MV-4-11 (cell line): ENCODE measurements around the gene PCDHGA5.
"Not testable (repeated sequence)": the region's sequence is repeated elsewhere in the genome, so short reads cannot be mapped to it uniquely, and the experiment has no call there.

Source experiments
- DNase-seq: peaks from one replicate; lab custom pipeline; 2025; lab: John Stamatoyannopoulos, UW

PCDHGA5 gene

DNA sequence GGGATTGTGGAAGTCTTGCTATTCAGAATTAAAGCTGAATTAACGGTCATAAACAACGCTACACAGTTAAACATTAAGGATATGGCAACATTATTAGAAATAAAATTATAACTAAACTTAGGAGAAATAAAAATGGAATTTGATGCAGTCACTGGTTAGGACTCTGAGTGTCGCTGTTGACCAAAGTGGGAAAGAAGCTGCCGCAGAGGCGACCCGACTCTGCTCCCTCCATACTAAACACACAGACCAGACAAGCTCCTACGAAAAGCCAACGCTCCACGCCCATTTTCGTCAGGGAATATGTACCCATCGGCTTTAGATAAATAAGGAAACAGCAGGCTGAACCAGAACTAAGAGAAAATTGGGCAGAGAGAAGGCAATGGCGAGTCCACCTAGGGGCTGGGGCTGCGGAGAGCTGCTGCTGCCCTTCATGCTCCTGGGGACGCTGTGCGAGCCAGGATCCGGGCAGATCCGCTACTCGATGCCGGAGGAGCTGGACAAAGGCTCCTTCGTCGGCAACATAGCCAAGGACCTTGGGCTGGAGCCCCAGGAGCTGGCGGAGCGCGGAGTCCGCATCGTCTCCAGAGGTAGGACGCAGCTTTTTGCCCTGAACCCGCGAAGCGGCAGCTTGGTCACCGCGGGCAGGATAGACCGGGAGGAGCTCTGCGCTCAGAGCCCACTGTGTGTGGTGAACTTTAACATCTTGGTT, at the start of gene PCDHGA5:
PCDHGA5 (plus strand) TSS at position 211 of the 709 bp plus-strand sequence; CDS start at position 380, 169 bp downstream.
- DNase-seq, result no peak

DNA sequence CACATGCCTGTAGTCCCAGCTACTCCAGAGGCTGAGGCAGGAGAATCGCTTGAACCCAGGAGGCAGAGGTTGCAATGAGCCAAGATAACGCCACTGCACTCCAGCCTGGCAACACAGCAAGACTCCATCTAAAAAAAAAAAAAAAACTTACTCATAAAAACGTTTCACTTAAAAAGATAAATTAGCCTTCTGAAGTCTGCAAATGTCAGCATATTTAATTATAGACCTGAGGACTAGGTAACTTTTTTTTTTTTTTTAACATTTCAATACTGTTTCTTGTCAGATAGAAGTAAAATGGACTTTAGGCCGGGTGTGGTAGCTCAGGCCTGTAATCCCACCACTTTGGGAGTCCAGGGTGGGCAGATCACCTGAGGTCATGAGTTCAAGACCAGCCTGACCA, 47.0 kb upstream of the PCDHGA5 start:
- not testable (repeated sequence) for DNase-seq

DNA sequence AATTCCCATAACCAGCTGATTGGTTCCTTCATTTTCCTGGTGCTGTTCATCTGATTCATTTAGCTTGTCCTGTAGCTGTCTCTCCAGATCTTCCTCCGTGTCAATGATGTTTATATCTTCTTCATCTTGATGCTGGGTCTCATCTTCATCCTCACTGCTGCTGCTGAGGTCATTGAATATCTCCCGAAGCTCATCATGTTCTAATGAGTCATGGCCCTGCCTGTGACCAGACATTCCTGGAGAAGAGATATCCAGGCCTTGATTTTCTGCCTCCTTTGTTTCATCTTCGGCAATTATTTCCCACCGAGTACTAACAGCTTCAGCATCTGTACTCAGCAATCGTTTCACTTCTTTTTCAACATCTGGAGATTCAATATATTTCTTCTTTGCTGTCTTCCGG, 44.8 kb upstream of the PCDHGA5 start:
- no peak for DNase-seq

DNA sequence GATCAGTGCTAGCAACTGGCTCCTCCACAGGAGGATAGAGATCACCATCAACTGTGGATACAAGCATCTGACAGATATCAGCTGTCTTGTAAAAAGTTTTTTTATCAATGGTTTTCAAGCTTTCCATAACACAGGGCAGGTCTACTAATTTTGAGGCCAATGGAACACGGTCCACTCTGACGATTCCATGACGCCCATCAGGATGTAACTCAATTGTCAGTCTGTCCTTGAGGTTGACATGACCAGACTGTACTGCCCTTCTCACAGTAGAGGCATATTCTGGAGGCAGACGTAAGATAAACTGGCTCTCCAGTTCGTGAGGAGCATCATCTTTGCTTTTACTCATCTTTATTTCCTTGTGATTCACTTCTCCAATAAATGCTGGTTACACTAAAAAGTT, 44.3 kb upstream of the PCDHGA5 start:
- DNase-seq, result no peak

DNA sequence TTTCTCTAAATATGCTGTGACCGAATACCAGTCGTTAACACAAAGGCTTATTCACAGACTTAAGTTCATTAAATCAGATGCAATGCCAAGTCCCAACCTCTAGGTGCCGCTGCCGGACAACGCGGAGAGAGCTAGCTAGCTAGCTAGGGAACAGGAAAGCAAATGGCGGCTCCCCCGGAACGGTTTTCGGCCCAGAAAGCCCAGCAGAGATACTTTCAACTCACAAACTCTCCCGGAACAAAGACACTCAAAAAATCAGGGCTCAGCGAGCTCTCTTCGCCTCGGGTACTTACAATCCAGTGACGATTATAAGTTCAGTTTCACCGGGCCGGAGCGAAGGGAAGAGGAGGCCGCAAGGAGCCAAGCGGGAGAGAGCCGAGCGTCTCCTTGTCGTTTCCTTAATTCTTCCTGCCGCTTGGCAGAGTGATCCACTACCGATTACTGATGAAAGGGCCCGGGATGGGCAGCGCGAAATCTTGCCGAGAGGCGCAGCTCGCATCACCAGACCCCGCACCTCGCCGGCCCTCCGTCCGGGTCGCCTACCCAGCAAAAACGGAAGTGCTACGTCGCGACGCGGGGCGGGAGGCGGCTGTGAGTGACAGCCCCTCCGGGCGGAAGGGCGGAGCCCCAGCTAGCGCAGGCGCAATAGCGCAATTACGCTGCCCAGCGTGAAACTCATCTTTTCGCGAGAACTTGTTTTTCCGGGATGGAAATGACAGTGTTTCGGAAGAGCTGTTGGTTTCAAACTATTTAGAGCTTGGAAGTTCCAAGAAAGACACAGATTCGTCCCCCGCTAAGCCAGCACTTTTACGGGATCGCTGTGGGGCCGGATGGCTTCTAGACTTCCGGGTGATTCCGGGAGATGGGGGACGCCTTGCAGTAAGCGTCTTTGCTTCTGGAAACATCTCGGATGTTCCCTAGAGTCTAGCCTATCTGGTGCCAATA, 43.5 kb upstream of the PCDHGA5 start, which contains the start of gene TAF7:
TAF7 (minus strand) TSS at position 560 of the 945 bp plus-strand sequence. CDS start 740 bp downstream, outside the sequence.
- DNase-seq, result peak; percentile 90

DNA sequence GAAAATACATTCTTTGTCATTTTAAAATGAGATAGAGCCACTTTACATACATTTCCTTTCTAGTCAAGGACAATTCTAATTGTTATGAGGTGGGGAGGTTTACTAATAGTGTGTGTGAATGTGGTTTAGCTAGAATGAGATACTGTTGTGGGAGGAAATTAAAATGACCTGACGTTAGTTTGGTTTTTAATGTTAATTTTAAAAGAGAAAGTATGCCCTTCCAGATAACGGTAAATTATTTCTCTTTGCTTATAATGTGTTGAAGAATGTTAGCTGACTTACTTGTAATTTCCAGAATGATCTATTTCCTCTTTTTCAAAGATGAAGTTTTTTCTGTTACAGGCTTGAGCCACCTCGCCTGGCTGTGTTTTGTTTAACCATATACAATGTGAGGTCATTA, 41.7 kb upstream of the PCDHGA5 start:
- DNase-seq, result peak; percentile 13

DNA sequence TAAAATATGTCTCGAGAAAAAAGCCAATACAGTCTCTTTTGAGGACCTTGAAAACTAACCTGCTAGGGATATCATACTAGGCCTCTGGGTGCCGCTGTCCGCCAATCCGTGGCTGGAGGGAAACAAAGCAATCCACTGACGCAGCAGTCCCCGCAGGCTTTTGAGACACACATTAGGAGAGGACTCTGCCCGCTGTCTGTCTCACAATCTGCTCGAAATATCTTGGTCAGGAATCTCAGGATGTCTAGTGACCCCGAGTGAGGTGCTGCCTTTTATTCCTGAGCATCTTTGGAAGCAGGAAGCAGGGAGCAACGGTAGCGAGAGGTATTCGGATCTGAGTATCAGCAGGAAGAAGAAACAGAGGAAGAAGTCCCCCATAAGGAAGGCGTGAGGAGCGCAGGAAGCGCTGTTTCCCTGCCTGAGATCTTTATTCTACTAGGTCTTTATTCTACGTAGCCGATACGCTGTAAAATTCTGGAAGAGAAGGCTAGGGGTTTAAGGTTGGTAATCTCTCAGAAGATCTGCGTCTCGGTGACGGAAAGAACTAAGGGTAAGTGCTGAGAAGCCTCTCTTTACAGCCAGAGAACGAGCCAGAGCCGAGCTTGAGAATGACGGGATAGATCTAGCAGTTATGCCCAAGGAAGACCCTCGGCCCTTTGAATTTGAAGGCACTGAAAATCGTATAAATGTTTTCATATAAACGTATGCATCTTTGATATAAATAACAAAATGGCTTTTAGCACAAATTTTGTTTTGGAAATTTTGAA, 37.7 kb upstream of the PCDHGA5 start:
- peak; percentile 52 for DNase-seq

DNA sequence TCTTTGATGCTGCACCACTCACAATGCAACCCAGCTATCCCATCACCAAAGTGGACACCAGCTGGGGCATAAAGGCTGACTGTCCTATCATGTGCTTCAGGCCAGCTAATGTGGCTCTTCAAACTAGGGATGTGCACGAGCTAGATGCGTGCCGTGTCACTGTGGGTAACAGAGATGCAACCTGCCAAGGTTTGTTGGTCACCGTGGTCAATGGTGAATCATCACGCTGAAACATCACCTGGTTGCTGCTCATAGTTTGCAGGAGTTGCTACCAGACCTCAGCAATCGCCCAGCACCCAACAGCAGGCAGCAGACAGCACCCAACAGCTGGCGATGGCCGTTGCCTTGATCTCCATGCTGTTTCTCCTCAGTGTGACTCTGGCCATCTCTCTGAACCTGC, 35.7 kb upstream of the PCDHGA5 start:
- no peak for DNase-seq

DNA sequence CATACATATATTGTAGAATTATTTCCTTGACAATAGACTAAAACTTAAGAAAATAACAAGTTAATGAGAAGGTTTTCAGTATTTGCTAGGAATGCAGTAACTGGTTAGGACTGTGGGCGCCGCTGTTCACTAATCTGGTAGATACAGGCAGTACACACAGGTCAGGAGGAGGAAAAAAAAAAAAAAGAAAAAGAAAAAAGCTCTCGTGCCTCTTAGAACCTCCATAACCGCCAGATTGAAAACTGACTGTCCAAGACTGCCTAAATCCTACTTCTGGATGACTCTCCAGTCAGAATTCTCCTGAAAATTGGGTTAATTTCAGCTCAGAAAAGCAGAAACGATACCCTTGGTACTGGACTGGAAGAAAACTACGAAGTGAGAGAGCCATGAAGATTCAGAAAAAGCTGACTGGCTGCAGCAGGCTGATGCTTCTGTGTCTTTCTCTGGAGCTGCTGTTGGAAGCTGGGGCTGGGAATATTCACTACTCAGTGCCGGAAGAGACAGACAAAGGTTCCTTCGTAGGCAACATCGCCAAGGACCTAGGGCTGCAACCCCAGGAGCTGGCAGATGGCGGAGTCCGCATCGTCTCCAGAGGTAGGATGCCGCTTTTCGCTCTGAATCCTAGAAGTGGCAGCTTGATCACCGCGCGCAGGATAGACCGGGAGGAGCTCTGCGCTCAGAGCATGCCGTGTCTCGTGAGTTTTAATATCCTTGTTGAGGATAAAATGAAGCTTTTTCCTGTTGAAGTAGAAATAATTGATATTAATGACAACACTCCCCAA, 33.5 kb upstream of the PCDHGA5 start, which contains the start of gene PCDHGA1:
PCDHGA1 (plus strand) TSS at position 216 of the 782 bp plus-strand sequence.
- no peak for DNase-seq

DNA sequence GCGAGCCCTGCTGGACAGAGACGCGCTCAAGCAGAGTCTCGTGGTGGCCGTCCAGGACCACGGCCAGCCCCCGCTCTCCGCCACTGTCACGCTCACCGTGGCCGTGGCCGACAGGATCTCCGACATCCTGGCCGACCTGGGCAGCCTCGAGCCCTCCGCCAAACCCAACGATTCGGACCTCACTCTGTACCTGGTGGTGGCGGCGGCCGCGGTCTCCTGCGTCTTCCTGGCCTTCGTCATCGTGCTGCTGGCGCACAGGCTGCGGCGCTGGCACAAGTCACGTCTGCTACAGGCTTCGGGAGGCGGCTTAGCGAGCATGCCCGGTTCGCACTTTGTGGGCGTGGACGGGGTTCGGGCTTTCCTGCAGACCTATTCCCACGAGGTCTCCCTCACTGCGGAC, 31.4 kb upstream of the PCDHGA5 start:
- DNase-seq, result not testable (repeated sequence)

DNA sequence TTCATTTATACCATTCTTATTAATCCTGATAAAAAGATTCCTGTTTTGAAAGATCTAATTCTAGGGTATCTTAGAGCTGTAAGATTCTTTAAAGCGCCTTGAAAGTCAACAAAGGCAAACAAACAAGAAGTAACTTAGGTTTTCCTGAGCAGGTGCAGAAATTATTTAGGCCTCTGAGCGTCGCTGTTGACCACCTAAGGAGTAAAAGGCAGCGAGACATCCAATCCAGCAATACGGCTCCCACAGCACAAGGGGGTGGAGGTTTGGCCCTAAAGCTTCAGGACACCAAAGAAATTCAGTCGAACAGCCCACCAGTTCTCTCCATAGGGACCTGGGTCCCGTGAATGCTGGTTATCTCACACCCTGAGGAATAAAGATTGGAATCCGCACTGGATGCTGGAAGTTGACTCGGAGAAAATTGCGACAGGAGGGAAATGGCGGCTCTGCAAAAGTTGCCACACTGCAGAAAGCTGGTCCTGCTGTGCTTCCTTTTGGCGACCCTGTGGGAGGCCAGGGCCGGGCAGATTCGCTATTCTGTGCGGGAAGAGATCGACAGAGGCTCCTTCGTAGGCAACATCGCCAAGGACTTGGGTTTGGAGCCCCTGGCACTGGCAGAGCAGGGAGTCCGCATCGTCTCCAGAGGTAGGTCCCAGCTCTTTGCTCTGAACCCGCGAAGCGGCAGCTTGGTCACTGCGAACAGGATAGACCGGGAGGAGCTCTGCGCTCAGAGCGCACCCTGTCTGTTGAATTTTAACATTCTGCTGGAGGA, 25.2 kb upstream of the PCDHGA5 start, which contains the start of gene PCDHGA2:
PCDHGA2 (plus strand) TSS at position 223 of the 769 bp plus-strand sequence.
- no peak for DNase-seq

DNA sequence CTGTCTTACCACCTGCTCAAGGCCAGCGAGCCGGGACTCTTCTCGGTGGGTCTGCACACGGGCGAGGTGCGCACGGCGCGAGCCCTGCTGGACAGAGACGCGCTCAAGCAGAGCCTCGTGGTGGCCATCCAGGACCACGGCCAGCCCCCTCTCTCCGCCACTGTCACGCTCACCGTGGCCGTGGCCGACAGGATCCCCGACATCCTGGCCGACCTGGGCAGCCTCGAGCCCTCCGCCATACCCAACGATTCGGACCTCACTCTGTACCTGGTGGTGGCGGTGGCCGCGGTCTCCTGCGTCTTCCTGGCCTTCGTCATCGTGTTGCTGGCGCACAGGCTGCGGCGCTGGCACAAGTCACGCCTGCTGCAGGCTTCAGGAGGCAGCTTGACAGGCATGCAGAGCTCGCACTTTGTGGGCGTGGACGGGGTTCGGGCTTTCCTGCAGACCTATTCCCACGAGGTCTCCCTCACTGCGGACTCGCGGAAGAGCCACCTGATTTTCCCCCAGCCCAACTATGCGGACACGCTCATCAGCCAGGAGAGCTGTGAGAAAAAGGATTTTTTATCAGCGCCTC, 23.1 kb upstream of the PCDHGA5 start:
- DNase-seq, result not testable (repeated sequence)

DNA sequence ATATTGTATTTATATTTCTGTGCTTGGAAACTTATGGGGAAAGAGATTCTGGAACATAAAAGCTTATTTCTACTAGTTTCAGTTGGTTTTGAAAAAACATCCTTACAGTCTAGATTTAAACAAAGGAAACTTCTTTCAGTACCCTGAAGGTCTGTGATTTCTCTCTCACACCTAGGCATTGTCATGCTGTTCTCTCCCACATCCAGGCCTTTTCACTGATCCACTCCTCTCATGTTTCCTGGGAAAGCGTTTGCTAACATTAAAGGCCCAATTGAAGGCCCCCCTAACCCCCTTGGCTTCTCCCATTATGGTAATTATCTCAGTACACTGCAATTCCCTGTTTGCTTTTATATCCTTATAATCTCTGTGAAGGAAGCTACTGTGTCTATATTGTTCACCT, 21.2 kb upstream of the PCDHGA5 start:
- DNase-seq, result no peak

DNA sequence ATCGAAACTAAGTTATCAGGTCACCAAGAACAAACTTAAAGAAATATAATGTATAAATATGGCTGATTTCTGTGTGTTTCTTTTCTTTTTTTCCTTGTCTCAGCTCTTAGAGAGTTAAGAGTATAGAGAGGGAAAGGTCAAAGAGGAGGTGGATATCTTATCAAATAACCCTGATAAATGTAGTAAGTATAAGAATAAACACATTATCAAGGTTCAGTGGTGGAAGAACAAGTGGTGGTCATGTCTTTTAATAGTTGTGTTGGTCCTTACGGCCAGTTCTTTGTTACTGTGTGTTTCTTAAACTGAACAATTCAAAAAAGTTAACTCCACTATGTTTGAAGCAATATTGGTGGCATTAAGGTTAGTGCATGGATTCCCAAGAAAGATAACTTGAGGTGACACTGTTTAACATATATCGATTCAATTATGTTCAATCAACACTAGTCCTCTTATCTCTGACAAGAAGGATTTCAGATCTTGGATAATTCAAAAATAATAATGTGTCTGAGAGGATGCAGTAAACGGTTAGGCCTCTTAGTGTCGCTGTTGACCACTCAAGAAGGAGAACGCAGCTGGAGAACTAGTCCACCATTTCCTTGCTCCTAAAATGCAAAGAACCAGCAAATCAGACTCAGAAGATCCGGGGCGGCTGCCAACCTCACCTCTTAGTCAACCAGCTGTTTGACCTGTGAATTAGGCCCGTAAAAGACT, 20.6 kb upstream of the PCDHGA5 start, which contains the start of gene PCDHGA3:
PCDHGA3 (plus strand) TSS at position 588 of the 711 bp plus-strand sequence. CDS start 205 bp downstream, outside the sequence.
- DNase-seq, result no peak

DNA sequence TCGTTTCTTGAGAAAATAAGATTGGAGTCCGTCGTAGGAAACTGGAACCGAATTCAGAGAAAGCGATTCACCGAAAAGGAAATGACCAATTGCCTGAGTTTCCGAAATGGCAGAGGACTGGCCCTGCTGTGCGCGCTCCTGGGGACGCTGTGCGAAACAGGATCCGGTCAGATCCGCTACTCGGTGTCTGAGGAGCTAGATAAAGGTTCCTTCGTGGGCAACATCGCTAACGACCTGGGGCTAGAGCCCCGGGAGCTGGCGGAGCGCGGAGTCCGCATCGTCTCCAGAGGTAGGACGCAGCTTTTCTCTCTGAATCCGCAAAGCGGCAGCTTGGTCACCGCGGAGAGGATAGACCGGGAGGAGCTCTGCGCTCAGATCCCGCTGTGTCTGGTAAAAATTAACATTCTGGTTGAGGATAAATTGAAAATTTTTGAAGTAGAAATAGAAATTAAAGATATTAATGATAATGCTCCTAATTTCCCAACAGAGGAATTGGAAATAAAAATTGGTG, 20.0 kb upstream of the PCDHGA5 start:
- DNase-seq, result no peak

DNA sequence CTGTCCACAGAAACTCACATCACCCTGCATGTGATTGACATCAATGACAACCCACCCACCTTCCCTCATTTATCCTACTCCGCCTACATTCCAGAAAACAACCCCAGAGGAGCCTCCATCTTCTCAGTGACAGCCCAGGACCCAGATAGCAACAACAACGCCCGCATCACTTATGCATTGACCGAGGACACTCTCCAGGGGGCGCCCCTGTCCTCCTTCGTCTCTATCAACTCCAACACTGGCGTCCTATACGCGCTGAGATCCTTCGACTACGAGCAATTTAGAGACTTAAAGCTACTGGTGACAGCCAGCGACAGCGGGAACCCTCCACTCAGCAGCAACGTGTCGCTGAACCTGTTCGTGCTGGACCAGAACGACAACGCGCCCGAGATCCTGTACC, 18.6 kb upstream of the PCDHGA5 start:
- no peak for DNase-seq

DNA sequence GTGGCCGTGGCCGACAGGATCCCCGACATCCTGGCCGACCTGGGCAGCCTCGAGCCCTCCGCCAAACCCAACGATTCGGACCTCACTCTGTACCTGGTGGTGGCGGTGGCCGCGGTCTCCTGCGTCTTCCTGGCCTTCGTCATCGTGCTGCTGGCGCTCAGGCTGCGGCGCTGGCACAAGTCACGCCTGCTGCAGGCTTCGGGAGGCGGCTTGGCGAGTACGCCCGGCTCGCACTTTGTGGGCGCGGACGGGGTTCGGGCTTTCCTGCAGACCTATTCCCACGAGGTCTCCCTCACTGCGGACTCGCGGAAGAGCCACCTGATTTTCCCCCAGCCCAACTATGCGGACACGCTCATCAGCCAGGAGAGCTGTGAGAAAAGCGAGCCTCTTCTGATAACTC, 17.9 kb upstream of the PCDHGA5 start:
- not testable (repeated sequence) for DNase-seq

DNA sequence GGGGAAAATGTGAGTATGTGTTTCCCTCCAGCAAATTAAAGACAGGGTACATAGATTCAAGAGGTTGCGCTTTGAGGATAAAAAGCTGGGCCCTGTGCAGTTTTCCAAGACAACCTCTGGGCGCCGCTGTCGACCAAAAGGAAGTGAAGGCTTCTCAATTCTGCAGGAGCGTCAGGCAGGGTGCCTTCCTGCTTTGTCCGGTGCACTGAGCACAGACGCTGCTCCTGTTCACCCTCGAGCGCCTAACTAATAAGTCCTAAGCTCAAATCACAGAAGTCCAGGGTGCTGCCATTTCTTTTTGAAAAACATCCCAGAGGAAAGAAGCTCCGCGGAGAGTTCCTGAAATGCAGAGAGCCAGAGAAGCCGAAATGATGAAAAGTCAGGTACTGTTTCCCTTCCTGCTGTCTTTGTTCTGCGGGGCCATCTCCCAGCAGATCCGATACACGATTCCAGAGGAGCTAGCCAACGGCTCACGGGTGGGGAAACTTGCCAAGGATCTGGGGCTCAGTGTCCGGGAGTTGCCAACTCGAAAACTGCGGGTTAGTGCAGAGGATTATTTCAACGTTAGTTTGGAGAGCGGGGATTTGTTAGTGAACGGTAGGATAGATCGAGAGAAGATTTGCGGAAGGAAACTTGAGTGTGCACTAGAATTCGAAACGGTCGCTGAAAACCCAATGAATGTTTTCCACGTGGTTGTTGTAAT, 13.9 kb upstream of the PCDHGA5 start, which contains the start of gene PCDHGB1:
PCDHGB1 (plus strand) TSS at position 183 of the 703 bp plus-strand sequence; CDS start at position 345, 162 bp downstream.
- no peak for DNase-seq
